ENCODE results near the gene SUPT3H.

The SUPT3H gene

GRCh38 chr6:44849806-44850205 is 527.9 kb downstream of the SUPT3H start:
- FAIRE-seq (no peak), DNase-seq (ENCODE audit: low spot score) (no peak)

GRCh38 chr6:44843734-44844133 is 534.0 kb downstream of the SUPT3H start:
- FAIRE-seq = no peak
- no peak for DNase-seq (ENCODE audit: low spot score)

- FAIRE-seq = no peak
- no peak for DNase-seq (ENCODE audit: low spot score)
Measured at GRCh38 chr6:44842616-44843015, 535.1 kb downstream of the SUPT3H start.

- DNase-seq (ENCODE audit: low spot score) (no peak), FAIRE-seq (no peak)
Measured at GRCh38 chr6:44841829-44842228, 535.9 kb downstream of the SUPT3H start.

- no peak for DNase-seq (ENCODE audit: low spot score)
- no peak for FAIRE-seq
Measured at GRCh38 chr6:44837741-44838140, 540.0 kb downstream of the SUPT3H start.

- DNase-seq (ENCODE audit: low spot score) (no peak), FAIRE-seq (no peak)
Measured at GRCh38 chr6:44837255-44837654, 540.5 kb downstream of the SUPT3H start.

- FAIRE-seq = no peak
- DNase-seq (ENCODE audit: low spot score) = no peak
Measured at GRCh38 chr6:44833248-44833647, 544.5 kb downstream of the SUPT3H start.

- FAIRE-seq (no peak), DNase-seq (ENCODE audit: low spot score) (no peak)
Measured at GRCh38 chr6:44831002-44831610, 546.6 kb downstream of the SUPT3H start.

GRCh38 chr6:44829836-44830235 is 547.9 kb downstream of the SUPT3H start:
- FAIRE-seq (no peak), DNase-seq (ENCODE audit: low spot score) (no peak)

- DNase-seq (ENCODE audit: low spot score) (no peak), FAIRE-seq (no peak)
Measured at GRCh38 chr6:44828780-44829179, 549.0 kb downstream of the SUPT3H start.

GRCh38 chr6:44826025-44826676 is 551.6 kb downstream of the SUPT3H start:
- FAIRE-seq (no peak), DNase-seq (ENCODE audit: low spot score) (no peak)

- no peak for DNase-seq (ENCODE audit: low spot score)
- FAIRE-seq = no peak
Measured at GRCh38 chr6:44825273-44825672, 552.5 kb downstream of the SUPT3H start.

GRCh38 chr6:44824567-44824966 is 553.2 kb downstream of the SUPT3H start:
- FAIRE-seq (no peak), DNase-seq (ENCODE audit: low spot score) (no peak)

- FAIRE-seq = no peak
Measured at GRCh38 chr6:44820759-44821158, 557.0 kb downstream of the SUPT3H start.

GRCh38 chr6:44820321-44820720 is 557.4 kb downstream of the SUPT3H start:
- FAIRE-seq = no peak

More at GRCh38 chr6:44820759-44821158, 557.0 kb downstream of the SUPT3H start:
- no peak for DNase-seq (ENCODE audit: low spot score)

GRCh38 chr6:44811456-44811855 is 566.3 kb downstream of the SUPT3H start:
- no peak for DNase-seq (ENCODE audit: low spot score)
- FAIRE-seq = no peak

More at GRCh38 chr6:44820321-44820720, 557.4 kb downstream of the SUPT3H start:
- DNase-seq (ENCODE audit: low spot score) = no peak

- FAIRE-seq = no peak
Measured at GRCh38 chr6:44809258-44809657, 568.5 kb downstream of the SUPT3H start.

GRCh38 chr6:44808148-44808547 is 569.6 kb downstream of the SUPT3H start:
- DNase-seq (ENCODE audit: low spot score) = no peak
- FAIRE-seq = no peak

More at GRCh38 chr6:44809258-44809657, 568.5 kb downstream of the SUPT3H start:
- no peak for DNase-seq (ENCODE audit: low spot score)

- DNase-seq (ENCODE audit: low spot score) = no peak
- FAIRE-seq = no peak
Measured at GRCh38 chr6:44806656-44807055, 571.1 kb downstream of the SUPT3H start.

- FAIRE-seq (peak; percentile 70), DNase-seq (ENCODE audit: low spot score) (peak; percentile 10)
Measured at GRCh38 chr6:44805238-44805846, 572.4 kb downstream of the SUPT3H start.

- FAIRE-seq = no peak
- DNase-seq (ENCODE audit: low spot score) = no peak
Measured at GRCh38 chr6:44804546-44805159, 573.1 kb downstream of the SUPT3H start.

GRCh38 chr6:44804016-44804415 is 573.7 kb downstream of the SUPT3H start:
- DNase-seq (ENCODE audit: low spot score) (no peak), FAIRE-seq (no peak)
